GM12872 (cell line): ENCODE measurements around the gene HDDC2.

ENCODE experiments used
- TF ChIP-seq, protein P1 (sequence below): IDR thresholded peaks from 3 replicates; pipeline ENCODE4 v1.5.1; 2011; ENCODE audit warnings: low read depth, mild to moderate bottlenecking, low read length, moderate library complexity; ENCODE audit not compliant: insufficient read depth

The HDDC2 gene

GRCh38 chr6:125339653-125340052 is 37.9 kb upstream of the HDDC2 start:
- TF ChIP-seq, protein P1, sequence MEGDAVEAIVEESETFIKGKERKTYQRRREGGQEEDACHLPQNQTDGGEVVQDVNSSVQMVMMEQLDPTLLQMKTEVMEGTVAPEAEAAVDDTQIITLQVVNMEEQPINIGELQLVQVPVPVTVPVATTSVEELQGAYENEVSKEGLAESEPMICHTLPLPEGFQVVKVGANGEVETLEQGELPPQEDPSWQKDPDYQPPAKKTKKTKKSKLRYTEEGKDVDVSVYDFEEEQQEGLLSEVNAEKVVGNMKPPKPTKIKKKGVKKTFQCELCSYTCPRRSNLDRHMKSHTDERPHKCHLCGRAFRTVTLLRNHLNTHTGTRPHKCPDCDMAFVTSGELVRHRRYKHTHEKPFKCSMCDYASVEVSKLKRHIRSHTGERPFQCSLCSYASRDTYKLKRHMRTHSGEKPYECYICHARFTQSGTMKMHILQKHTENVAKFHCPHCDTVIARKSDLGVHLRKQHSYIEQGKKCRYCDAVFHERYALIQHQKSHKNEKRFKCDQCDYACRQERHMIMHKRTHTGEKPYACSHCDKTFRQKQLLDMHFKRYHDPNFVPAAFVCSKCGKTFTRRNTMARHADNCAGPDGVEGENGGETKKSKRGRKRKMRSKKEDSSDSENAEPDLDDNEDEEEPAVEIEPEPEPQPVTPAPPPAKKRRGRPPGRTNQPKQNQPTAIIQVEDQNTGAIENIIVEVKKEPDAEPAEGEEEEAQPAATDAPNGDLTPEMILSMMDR: no peak

DNA sequence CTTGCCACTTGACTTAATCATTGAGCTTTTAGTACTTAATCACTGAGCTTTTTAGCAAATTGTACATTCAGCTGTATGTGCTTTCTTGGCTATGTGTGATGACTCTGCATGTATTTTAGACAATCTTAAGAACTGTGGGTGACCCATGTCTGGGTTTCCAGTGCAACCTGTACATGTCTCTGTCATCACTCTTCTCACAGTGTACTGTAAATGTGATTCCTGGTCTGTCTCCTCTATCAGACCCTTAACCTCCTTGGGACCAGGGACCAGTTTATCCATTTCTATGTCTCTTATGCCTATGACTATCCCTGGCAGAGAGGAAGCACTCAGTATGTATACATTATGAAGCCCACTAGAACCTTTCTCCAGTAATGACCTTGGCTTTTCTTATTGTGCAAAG is 36.6 kb upstream of the HDDC2 start:
- TF ChIP-seq, protein P1: no peak

DNA sequence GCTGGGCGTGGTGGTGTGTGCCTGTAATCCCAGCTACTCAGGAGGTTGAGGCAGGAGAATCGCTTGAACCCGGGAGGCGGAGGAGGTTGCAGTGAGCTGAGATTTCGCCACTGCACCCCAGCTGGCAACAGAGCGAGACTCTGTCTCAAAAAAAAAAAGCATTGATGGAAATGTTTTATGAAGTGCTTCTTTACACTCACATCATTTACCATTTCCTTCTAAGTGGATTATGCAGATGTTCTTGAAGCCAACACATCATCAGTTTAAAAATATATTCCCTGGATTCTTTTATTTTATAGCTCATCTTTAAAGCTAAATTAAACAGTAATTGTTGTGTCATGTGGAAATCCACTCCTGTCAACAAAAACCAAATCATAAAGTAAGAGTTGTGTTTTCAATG is 35.9 kb upstream of the HDDC2 start:
- TF ChIP-seq, protein P1: no peak

DNA sequence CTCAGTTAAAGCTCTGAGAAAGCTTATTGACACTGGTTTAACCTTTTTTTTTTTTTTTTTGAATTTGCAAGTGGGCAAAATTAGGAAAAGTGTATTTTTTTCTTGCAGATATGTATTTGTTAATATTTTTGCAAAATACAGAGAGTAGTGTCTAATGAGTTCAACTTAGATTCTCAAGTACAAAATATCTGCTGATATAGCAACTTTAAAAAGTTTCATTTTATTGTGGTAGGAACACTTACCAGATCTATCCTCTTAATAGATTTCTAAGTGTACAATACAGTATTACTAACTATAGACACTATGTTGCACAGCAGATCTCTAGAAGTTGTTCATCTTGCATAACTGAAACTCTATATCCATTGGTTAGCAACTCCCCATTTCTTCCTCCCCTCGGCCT is 30.9 kb upstream of the HDDC2 start:
- TF ChIP-seq, protein P1: no peak

GRCh38 chr6:125325586-125325985 is 23.8 kb upstream of the HDDC2 start:
- TF ChIP-seq, protein P1: no peak

- TF ChIP-seq, protein P1: no peak
Measured at GRCh38 chr6:125323376-125323775, 21.6 kb upstream of the HDDC2 start.

DNA sequence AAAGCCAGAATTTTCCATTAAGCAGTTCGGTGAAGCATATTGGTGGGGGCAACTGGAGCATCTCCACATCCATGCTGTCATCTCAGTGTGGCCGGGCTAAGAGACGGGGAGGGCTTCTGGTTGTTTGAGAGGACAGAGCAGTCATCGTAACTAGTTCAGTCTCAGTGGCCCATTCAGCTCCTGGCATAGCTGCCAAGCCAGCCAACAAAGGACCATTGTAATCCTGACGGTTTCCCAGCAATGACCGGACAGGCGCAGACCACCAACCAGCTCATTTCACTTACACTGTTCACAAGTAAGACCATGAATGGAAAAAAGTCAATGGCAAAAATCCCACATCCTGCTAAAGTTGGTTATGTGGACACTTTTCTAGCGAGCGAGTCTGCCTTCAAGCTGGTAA is 14.9 kb upstream of the HDDC2 start:
- TF ChIP-seq, protein P1: no peak

DNA sequence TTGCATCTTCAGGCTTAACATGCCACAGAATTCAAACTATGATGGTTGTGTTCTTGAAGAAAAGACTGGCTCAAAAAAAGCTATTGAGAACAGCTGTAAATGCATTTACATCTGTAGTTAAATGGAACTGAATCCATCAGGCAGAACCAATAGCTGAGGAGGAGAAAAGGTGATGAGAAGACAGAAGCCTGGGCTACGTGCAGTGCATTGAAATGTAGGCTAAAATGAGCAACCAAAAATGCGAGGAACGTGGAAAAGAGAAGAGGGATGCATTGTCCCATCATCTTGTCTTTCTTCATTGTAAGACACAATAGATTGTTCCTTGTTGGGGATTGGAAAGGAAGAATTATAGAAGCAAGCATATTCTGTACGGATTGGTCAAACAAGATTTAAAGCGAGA is 13.8 kb upstream of the HDDC2 start:
- TF ChIP-seq, protein P1: no peak
